Activated CD8-positive, alpha-beta T cell treated with anti-CD3 and anti-CD28 coated beads for 36 hours (primary cell): ENCODE measurements around the gene RNF223. TPM values are rescaled to one million over a fixed set of nuclear protein-coding genes. Genes with fewer than 3 reads are reported as not detected.

Experiments
- ATAC-seq: fragments of 200-7000 bp; cut with Tn5 transposase; one replicate; pipeline ENCODE4 v1.10.0; 2021; ENCODE audit warnings: mild to moderate bottlenecking, moderate library complexity
- CTCF ChIA-PET: fragments of 350-600 bp; sonication (Branson Sonifier 250); formaldehyde crosslinking; loops from one replicate; lab custom pipeline; 2021; ENCODE audit warnings: antibody characterized with exemption; lab: Charles Lee
- POLR2A ChIA-PET: fragments of 350-600 bp; sonication (Branson Sonifier 250); formaldehyde crosslinking; loops from one replicate; lab custom pipeline; 2021; ENCODE audit warnings: antibody characterized with exemption; lab: Charles Lee
- DNase-seq: peaks from one replicate; pipeline ENCODE4 v3.0.0-alpha.2; 2020
- H3K27ac Mint-ChIP-seq: one replicate; pipeline ENCODE4 v1.8.0; 2021; ENCODE audit warnings: mild to moderate bottlenecking, mixed read lengths
- H3K27me3 Mint-ChIP-seq: one replicate; pipeline ENCODE4 v1.8.0; 2021; ENCODE audit warnings: mixed read lengths
- H3K36me3 Mint-ChIP-seq: one replicate; pipeline ENCODE4 v1.8.0; 2021; ENCODE audit warnings: low read depth, mixed read lengths
- H3K4me1 Mint-ChIP-seq: one replicate; pipeline ENCODE4 v1.8.0; 2021; ENCODE audit warnings: low read depth, mixed read lengths
- H3K4me3 Mint-ChIP-seq: one replicate; pipeline ENCODE4 v1.8.0; 2021; ENCODE audit warnings: mild to moderate bottlenecking, moderate library complexity, mixed read lengths
- H3K9me3 Mint-ChIP-seq: one replicate; pipeline ENCODE4 v1.8.0; 2021; ENCODE audit warnings: mixed read lengths
- intact Hi-C: fragments of 100-400 bp; cut with micrococcal nuclease; formaldehyde crosslinking; loops from one replicate; pipeline ENCODE4 v1.10.0; 2022
- total RNA-seq, 2 experiments: library from RNA; stranded (reverse); gene quantifications; one replicate each; pipeline ENCODE4 v1.2.3, GENCODE V29; 2021
- TF ChIP-seq, protein P1 (sequence below): fragments of 200-600 bp; IDR thresholded peaks from one replicate; pipeline ENCODE4 v1.8.0; 2022; ENCODE audit warnings: antibody characterized with exemption, mild to moderate bottlenecking

The RNF223 gene
- total RNA-seq, 2 experiments from 2014 or later, result not detected

DNA sequence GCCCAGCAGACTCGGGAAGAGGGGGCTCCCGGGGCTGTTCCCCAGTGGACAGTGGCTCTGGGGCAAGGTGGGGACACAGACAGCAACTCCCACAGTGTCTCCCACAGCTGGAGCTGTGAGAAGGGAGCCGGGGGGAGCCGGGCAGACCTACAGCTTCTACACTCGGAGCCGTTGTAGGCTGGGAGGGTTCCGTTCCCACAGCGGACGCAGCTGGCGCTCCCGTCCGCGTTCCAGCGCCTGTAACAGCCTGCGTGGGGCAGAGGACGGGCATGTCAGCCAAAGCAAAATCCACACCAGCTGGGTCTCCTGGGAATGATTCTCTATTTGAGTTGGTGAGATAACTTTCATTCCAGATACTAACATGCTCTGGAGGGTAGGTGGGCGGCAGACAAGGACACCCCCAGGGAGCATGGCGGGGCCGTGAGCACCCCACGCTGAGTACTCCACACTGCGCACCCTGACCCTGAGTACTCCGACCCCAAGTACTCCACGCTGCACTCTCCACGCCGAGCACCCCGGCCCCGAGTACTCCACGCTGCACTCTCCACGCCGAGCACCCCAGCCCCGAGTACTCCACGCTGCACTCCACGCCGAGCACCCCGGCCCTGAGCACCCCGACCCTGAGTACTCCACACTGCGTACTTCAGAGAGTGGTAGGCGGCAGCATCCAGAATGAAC is 13.4 kb upstream of the RNF223 start:
- no peak overlapping the region for H3K4me3 Mint-ChIP-seq
- CTCF ChIA-PET, result no interaction called here

DNA sequence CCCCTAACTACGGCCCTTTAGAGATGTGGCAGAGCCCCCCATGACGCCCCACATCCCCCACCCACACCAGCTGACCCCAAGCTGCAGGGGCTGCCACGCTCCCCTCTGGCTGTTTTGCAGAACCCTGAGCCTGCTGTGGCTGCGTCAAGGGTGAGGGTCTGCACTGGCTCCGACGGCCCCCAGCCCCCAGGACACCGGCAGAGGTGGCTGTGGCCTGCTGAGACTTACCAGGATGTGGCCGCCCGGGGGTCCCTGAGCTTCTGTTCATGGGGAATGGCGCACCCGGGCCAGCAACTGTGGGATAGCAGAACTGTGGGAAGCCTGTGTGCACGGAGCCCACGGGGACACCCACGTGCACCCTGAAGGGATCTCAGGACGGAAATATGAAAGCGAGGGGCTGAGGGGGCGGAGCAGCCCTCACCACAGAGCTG is 12.8 kb upstream of the RNF223 start:
- no peak overlapping the region for H3K27ac Mint-ChIP-seq
- H3K4me3 Mint-ChIP-seq, result no peak overlapping the region
- no peaks in the 10 kb centered on the region for H3K4me1 Mint-ChIP-seq
- no peaks in the 10 kb centered on the region for H3K36me3 Mint-ChIP-seq
- TF ChIP-seq, protein P1, sequence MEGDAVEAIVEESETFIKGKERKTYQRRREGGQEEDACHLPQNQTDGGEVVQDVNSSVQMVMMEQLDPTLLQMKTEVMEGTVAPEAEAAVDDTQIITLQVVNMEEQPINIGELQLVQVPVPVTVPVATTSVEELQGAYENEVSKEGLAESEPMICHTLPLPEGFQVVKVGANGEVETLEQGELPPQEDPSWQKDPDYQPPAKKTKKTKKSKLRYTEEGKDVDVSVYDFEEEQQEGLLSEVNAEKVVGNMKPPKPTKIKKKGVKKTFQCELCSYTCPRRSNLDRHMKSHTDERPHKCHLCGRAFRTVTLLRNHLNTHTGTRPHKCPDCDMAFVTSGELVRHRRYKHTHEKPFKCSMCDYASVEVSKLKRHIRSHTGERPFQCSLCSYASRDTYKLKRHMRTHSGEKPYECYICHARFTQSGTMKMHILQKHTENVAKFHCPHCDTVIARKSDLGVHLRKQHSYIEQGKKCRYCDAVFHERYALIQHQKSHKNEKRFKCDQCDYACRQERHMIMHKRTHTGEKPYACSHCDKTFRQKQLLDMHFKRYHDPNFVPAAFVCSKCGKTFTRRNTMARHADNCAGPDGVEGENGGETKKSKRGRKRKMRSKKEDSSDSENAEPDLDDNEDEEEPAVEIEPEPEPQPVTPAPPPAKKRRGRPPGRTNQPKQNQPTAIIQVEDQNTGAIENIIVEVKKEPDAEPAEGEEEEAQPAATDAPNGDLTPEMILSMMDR, result no peak
- no peaks in the 10 kb centered on the region for H3K27me3 Mint-ChIP-seq
- ChIA-PET CTCF (no interaction called here), POLR2A (no interaction called here)
- no peaks in the 10 kb centered on the region for H3K9me3 Mint-ChIP-seq
- intact Hi-C loops, result no loop called here
- no peak for ATAC-seq
- DNase-seq, result no peak

More for the DNA sequence above, 13.4 kb upstream of the RNF223 start:
- ATAC-seq (no peak), DNase-seq (no peak)
- POLR2A ChIA-PET, result no interaction called here
- intact Hi-C loops, result no loop called here
- no peaks in the 10 kb centered on the region for H3K27me3 Mint-ChIP-seq
- no peaks in the 10 kb centered on the region for H3K36me3 Mint-ChIP-seq
- TF ChIP-seq, protein P1, result no peak
- H3K4me1 Mint-ChIP-seq, result no peaks in the 10 kb centered on the region
- H3K27ac Mint-ChIP-seq, result no peak overlapping the region
- H3K9me3 Mint-ChIP-seq, result no peaks in the 10 kb centered on the region

DNA sequence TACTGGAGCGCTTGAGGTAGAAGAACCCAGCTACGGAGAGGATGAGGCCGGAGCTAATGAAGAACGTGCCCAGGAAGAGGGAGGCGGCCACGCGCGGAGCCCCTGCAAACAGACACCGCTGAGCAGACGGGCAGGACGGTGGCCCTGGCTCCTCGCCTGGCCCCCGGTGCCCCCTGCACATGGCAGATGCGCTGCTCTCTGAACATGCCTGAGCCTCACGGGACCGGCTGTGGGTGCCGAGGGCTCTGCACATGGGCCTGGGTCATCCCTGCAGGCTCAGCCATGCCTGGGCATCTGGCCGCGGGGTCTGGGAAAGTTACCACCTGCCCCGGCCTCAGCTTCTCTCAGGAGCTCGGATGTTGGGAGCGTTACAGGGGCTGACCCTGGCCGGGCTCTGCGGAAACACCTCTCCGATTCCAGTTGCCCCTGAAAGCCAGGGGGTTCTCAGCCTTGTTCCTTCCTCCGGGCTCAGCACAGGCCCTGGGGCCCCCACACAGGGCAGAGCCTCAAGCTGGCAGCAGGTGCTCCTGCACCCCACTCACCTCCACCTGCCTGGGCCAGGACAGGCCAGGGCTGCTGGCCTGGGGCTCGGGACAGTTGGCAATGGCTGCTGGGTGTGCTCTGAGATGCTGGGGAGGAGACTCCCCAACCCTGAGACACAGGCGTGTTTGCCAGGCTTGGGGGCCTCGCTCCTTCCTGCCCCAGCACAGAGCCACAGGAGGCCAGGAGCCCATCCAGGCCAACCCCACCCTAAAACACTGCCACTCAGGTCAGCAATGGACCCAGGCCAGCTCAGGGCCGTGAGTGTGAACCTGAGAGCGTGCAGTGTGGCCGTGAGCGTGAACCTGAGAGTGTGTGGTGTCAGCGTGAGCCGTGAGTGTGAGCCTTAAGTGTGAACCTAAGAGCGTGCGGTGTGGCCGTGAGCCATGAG is 12.1 kb upstream of the RNF223 start:
- no peaks in the 10 kb centered on the region for H3K36me3 Mint-ChIP-seq
- H3K4me3 Mint-ChIP-seq, result no peak overlapping the region
- H3K27ac Mint-ChIP-seq, result no peak overlapping the region
- CTCF ChIA-PET, result no interaction called here
- H3K9me3 Mint-ChIP-seq, result no peaks in the 10 kb centered on the region
- no peak for ATAC-seq
- intact Hi-C loops, result no loop called here
- no peaks in the 10 kb centered on the region for H3K27me3 Mint-ChIP-seq
- peak; percentile 4 for DNase-seq
- TF ChIP-seq, protein P1, result no peak
- no peaks in the 10 kb centered on the region for H3K4me1 Mint-ChIP-seq
- POLR2A ChIA-PET, result no interaction called here

DNA sequence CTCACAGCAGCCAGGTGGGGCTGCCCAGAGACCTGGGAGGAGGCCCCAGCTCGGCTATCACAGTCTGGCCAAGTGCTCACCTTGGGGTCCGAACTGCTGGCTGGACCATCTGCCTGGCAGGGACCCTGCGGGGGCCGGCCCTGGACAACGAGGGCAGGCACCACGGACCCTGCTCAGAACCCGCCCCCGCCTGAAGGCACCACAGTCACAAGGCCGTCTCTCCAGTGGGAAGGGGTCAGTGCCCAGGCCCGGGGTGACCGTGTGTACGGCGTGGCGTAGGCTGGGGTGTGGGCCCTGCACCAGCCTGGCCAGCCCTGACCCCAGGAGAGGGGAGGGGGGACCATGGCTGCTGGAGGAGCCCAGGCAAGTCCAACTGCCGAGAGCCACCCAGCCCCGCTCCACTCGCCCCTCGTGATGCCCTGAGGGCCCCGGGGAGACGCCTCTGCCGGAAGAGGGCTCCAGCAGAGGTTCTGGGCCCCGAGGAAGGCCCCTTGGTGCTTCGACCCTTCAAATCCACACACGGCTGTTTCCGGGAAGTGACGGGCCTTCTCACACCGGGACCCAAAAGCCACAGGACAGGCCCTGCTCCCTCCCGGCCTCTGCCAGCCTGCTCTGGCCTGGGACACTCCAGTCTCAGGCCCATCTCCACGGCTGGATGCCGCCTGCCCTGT is 11.2 kb upstream of the RNF223 start:
- H3K27me3 Mint-ChIP-seq, result no peaks in the 10 kb centered on the region
- H3K36me3 Mint-ChIP-seq, result no peaks in the 10 kb centered on the region
- H3K4me1 Mint-ChIP-seq, result peaks cover under 1% of the 10 kb centered on the region
- intact Hi-C loops, result no loop called here
- POLR2A ChIA-PET, result no interaction called here
- no peak overlapping the region for H3K4me3 Mint-ChIP-seq
- CTCF ChIA-PET, result no interaction called here
- TF ChIP-seq, protein P1, result no peak
- no peak for DNase-seq
- no peaks in the 10 kb centered on the region for H3K9me3 Mint-ChIP-seq
- no peak overlapping the region for H3K27ac Mint-ChIP-seq
- no peak for ATAC-seq
